K562 treated with DMSO at 1 percent for 24 hours (cell line): ENCODE data around the gene BTG4. TPM values are rescaled to one million over a fixed set of nuclear protein-coding genes. Genes with fewer than 3 reads are reported as not detected.

Experiments
- total RNA-seq: library from RNA; unstranded; fragments of 300-600 nt; gene quantifications from 2 replicates; pipeline ENCODE4 v1.2.3, GENCODE V29; 2022; ENCODE audit warnings: low read depth; ENCODE audit not compliant: insufficient read depth

The BTG4 gene
- total RNA-seq = not detected in 2 replicates

DNA sequence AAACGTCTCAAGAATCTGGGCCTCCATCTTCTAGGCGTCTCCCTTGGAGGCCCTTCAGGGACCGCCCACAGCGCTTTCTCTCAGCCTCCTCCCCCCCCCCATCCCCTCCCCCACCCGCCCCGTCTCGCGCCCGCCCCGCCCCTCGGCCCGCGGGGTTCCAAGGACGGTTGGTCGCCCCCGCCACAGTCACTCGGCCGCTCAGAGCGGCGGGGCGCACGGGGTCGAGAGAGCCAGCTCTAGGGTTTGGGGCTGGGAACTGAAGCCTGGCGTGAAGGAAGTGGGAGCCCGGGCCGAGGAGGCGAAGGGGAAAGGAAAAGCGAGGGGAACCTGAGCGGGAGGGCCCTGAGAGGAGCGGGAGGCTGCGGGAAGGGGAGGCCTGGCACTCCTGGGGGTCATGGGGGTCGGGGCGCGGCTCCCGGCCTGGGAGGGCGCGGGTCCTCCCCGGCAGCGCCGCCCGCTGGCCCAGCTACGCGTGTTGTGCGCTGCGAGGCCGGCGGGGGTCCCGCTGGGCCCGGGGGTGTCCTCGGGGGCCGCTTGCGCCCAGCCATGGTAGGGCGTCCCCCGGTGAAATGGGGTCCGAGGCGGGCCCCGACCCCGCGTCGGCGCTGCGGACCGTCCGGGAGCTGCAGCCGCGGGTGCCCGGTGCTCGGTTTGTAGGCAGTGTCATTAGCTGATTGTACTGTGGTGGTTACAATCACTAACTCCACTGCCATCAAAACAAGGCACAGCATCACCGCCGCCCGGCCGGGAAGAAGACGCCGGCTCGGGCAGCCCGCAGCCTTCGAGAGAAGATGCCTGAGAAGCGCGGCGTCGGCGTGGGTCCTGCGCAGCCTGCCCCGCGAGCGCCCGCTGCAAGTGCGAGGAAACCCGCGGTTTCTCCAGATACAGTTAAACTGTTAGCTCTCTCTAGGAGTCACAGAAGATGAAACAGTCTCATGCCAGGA, at the start of gene BTG4:
Gene BTG4 (minus strand): TSS at position 91 of the 944 bp plus-strand sequence. CDS start 13,610 bp downstream, outside the sequence.

DNA sequence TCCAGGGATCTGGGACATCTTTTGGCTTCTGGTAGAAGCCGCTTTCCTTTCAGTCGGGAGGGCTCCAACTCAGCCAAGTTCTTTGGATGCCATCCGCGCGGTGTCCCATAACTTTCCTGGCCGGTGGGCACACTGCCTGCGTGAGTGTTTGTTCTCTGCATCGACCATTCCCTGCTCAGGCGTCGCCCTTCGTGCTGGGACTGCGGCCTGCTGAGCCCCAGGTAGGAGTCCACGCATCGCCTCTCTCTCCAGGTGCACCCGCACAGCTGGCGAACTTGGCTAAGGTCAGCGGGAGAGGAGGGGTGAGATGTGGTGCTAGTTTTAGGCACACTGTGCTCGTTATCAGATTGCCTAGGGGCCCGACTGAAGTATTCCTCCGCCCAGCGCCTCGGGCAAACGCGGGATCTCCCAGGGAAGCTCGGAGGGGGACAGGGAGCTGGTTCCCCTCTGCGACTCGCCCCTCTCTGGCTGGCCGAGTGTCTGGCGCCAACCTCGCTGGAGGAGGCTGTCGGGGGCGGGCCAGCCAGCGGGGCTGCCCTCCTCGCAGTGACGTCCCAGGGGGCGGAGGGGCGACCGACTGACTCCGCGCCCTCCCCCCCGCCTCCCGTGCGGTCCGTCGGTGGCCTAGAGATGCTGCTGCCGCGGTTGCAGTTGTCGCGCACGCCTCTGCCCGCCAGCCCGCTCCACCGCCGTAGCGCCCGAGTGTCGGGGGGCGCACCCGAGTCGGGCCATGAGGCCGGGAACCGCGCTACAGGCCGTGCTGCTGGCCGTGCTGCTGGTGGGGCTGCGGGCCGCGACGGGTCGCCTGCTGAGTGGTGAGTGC, 28.1 kb upstream of the BTG4 start, which contains the start of gene LAYN:
Gene LAYN (plus strand): TSS at position 607 of the 823 bp plus-strand sequence. CDS start 124 bp downstream, at position 731.

GRCh38 chr11:111514216-111515031, 2.2 kb upstream of the BTG4 start, which contains the start of gene HOATZ:
HOATZ (plus strand) TSS chr11:111514778; CDS start chr11:111514785, 7 bp downstream.

Other genes with a start within 250 kb of the BTG4 start
- gene POU2AF3, start 213.8 kb downstream of the BTG4 start, total RNA-seq = not detected in 2 replicates
- not detected in 2 replicates for gene POU2AF1, start 133.1 kb downstream of the BTG4 start, total RNA-seq
- gene HOATZ, start 2.4 kb upstream of the BTG4 start, total RNA-seq = not detected in 2 replicates
- not detected in 2 replicates for gene LAYN, start 28.3 kb upstream of the BTG4 start, total RNA-seq
- 8.2 and 9.8 TPM in 2 replicates for gene SIK2, start 90.1 kb upstream of the BTG4 start, total RNA-seq